Thoracic aorta (tissue), 2 donors: ENCODE data around the gene OSCAR. TPM values are rescaled to one million over a fixed set of nuclear protein-coding genes. Genes with fewer than 3 reads are reported as not detected.

Experiments used
- ATAC-seq: fragments of 150-250 bp; one replicate; pipeline ENCODE4 v1.8.0; 2017; ENCODE audit warnings: low read depth; ENCODE audit not compliant: insufficient number of reproducible peaks, low FRiP score
- DNase-seq: peaks from one replicate; pipeline ENCODE4 v3.0.0-alpha.2; 2020; ENCODE audit warnings: low spot score
- H3K27ac ChIP-seq, 2 donors: fragments of 200-600 bp; sonication (generic); 1 replicate in 1 of 2; 2 replicates in 1 of 2; pipeline ENCODE4 v1.5.1; 2016; ENCODE audit warnings: mild to moderate bottlenecking in 2 of 2, moderate library complexity in 2 of 2
- H3K27me3 ChIP-seq: fragments of 200-600 bp; sonication (generic); replicated peaks from 2 replicates; pipeline ENCODE4 v1.6.0; 2016; ENCODE audit warnings: mild to moderate bottlenecking; ENCODE audit not compliant: insufficient read depth
- H3K36me3 ChIP-seq: fragments of 200-600 bp; sonication (generic); one replicate; pipeline ENCODE4 v1.5.1; 2016
- H3K4me1 ChIP-seq, 2 donors: fragments of 200-600 bp; sonication (generic); 1 replicate in 1 of 2; 2 replicates in 1 of 2; pipeline versions ENCODE4 v1.5.1 to v1.6.0; 2016; ENCODE audit warnings: low read depth in 2 of 2, mild to moderate bottlenecking in 1 of 2; ENCODE audit not compliant: control insufficient read depth in 1 of 2
- H3K4me3 ChIP-seq: fragments of 200-600 bp; sonication (generic); 2 replicates; pipeline ENCODE4 v1.5.1; 2016; ENCODE audit warnings: mild to moderate bottlenecking
- H3K9me3 ChIP-seq: fragments of 200-600 bp; sonication (generic); 2 replicates; pipeline ENCODE4 v1.5.1; 2016
- CTCF ChIP-seq: fragments of 200-600 bp; sonication (generic); IDR thresholded peaks from one replicate; pipeline ENCODE4 v1.5.1; 2019; ENCODE audit warnings: antibody characterized with exemption
- total RNA-seq, 2 donors: library from RNA; depleted of rRNA; stranded (reverse); fragments of >200 nt; gene quantifications; one replicate each; pipeline versions ENCODE4 v1.1.0 to v1.2.3, GENCODE V29; 2016

OSCAR gene, protein sequence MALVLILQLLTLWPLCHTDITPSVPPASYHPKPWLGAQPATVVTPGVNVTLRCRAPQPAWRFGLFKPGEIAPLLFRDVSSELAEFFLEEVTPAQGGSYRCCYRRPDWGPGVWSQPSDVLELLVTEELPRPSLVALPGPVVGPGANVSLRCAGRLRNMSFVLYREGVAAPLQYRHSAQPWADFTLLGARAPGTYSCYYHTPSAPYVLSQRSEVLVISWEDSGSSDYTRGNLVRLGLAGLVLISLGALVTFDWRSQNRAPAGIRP
- 1 to 10 TPM; 4.6 to 8.0 TPM for total RNA-seq

DNA sequence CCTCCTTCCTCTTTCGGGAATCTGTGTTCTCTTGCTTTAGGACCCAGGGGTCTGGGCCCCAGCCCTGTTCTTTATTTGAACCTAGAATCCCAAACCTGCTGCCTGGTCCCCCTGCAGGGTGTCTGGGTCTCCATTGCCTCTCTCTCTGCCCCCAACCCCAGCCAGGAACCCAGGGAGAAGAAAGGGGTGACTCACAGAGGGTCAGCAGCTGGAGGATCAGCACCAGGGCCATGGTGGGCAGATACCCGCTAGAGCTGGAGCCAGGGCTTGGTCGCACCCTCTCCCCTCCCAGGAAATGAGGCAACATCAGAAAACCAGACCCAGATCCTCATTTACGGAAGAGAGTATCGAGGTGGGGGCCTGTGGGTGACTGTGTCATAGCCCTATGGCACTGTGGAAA, at the start of gene OSCAR:
TSS of gene OSCAR (minus strand) at position 243 of the 400 bp plus-strand sequence. CDS start at position 232, 11 bp downstream.
- Histone ChIP-seq H3K36me3 (peaks cover 2% of the 10 kb centered on the region), H3K4me3 (peak within 1 kb of the TSS; percentile 52), H3K9me3 (no peaks in the 10 kb centered on the region), H3K27ac (no peak within 1 kb of the TSS), H3K27me3 (no peaks in the 10 kb centered on the region), H3K4me1 (peaks cover 11 to 21% of the 10 kb centered on the region in 2 donors)
- DNase-seq: no peak
- ATAC-seq: no peak
- no peak for TF ChIP-seq CTCF

- ATAC-seq (no peak), DNase-seq (no peak)
- H3K36me3 ChIP-seq: peaks cover 91% of the 10 kb centered on the region
- no peaks in the 10 kb centered on the region for H3K4me1 ChIP-seq
- H3K4me3 ChIP-seq: no peak overlapping the region
- no peak for TF ChIP-seq CTCF
- H3K27me3 ChIP-seq: no peaks in the 10 kb centered on the region
- H3K9me3 ChIP-seq: no peaks in the 10 kb centered on the region
- H3K27ac ChIP-seq: no peak overlapping the region
These were observed 48.6 kb upstream of the OSCAR start for GRCh38 chr19:54149021-54149812.

DNA sequence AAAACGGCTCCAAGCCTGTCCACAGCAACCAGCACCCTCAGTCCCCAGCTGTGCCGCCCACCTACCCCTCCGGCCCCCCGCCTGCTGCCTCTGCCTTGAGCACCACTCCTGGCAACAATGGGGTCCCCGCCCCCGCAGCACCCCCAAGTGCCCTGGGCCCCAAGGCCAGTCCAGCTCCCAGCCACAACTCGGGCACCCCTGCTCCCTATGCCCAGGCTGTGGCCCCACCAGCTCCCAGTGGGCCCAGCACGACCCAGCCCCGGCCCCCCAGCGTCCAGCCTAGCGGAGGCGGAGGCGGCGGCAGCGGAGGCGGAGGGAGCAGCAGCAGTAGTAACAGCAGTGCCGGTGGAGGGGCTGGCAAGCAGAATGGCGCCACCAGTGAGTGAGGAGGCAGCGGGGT, 47.6 kb upstream of the OSCAR start:
- no peaks in the 10 kb centered on the region for H3K4me1 ChIP-seq
- H3K9me3 ChIP-seq: no peaks in the 10 kb centered on the region
- no peak for TF ChIP-seq CTCF
- ATAC-seq: no peak
- no peaks in the 10 kb centered on the region for H3K27me3 ChIP-seq
- peaks cover 92% of the 10 kb centered on the region for H3K36me3 ChIP-seq
- no peak overlapping the region for H3K27ac ChIP-seq
- DNase-seq: no peak
- no peak overlapping the region for H3K4me3 ChIP-seq

DNA sequence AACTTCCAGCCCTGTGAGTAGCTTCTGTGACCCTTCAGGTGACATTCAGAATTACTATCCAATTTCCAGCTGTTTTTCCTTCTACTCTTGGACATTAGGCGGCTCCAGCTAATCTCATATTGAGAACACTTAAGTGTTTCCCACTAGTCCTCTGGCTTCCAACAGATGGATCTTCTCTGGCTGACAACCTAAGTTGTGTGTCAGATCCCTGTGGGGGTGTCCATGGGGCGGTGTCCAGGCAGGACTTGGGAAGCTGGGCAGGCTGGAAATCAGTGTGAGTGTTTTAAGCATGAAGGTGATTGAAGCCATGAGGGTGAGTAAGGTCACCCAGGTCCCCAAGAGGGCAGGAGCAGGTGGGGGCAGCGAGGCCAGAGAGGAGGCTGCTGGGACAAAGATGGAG, 47.1 kb upstream of the OSCAR start:
- no peaks in the 10 kb centered on the region for H3K4me1 ChIP-seq
- no peaks in the 10 kb centered on the region for H3K9me3 ChIP-seq
- no peak overlapping the region for H3K4me3 ChIP-seq
- peaks cover 92% of the 10 kb centered on the region for H3K36me3 ChIP-seq
- no peak for TF ChIP-seq CTCF
- no peak overlapping the region for H3K27ac ChIP-seq
- no peaks in the 10 kb centered on the region for H3K27me3 ChIP-seq
- ATAC-seq (no peak), DNase-seq (no peak)

DNA sequence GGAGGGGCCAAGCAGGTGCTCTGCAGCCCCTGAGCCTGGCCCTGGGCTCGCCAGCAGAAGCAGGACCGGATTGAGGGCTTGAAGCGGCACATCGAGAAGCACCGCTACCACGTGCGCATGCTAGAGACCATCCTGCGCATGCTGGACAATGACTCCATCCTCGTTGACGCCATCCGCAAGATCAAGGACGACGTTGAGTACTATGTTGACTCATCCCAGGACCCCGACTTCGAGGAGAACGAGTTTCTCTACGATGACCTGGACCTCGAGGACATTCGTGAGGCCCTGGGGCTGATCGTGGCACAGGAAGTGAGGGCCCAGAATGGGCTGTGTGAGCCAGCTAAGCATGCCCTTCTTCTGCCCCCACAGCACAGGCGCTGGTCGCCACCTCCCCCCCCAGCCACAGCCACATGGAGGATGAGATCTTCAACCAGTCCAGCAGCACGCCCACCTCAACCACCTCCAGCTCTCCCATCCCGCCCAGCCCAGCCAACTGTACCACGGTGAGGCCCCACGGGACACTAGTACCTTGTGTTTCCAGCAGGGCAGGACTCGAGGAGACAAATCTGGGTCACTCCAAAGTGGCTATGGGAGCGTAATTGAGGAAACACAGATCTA, 45.0 kb upstream of the OSCAR start:
- Histone ChIP-seq H3K27me3 (no peaks in the 10 kb centered on the region), H3K4me1 (peaks cover 0 to 4% of the 10 kb centered on the region in 2 donors), H3K36me3 (peaks cover 80% of the 10 kb centered on the region), H3K9me3 (no peaks in the 10 kb centered on the region), H3K27ac (no peak overlapping the region), H3K4me3 (no peak overlapping the region)
- ATAC-seq (no peak), DNase-seq (no peak)
- no peak for TF ChIP-seq CTCF
